CD4-positive, alpha-beta T cell treated with Interleukin-4 for 1 hour (primary cell): ENCODE data around the gene CMSS1.

Experiments used
- DNase-seq, 2 donors: peaks; one replicate each; pipeline ENCODE4 v3.0.0-alpha.2; 2020 to 2022

Gene CMSS1

DNA sequence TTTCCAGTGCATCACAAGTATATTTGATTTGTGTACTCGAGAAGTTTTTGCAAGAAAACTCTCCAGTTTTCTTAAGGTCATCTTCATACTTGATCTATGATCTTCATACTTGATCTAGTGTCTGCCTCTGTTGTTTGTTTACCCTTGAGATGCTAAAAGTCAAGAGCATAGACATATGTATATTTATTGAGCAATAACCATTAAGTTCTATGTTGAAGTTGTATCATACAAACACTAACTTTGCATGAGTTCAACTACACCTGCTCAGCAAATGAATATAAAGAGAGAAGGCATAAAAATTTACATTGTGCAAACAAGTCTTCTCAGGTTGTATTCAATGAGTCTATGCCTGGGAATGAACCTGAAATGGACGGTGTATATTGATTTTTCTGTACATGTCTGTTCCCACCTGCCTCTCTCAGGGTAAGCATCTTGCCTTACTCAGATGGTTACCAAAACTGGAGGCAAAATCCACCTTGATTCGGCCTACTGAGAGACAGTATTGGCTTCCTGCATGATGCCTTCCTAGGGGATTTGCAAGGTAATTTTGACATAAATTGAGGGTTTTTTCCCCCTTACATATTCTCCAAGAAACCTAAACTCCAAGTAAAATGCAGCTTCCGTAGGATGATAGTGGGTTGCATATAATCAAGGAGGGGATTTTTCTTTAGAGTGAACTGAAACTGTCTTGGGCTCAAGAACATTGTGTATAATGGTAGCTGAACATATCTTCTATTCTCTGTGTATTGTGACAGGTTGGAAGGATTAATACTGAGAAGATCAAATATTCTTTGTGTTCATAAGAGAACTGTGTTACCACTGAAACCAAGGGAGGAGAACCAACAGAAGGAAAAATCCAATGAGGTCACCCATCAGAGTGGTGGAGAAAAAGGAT lies 186.2 kb downstream of the CMSS1 start:
- DNase-seq = no peak

DNA sequence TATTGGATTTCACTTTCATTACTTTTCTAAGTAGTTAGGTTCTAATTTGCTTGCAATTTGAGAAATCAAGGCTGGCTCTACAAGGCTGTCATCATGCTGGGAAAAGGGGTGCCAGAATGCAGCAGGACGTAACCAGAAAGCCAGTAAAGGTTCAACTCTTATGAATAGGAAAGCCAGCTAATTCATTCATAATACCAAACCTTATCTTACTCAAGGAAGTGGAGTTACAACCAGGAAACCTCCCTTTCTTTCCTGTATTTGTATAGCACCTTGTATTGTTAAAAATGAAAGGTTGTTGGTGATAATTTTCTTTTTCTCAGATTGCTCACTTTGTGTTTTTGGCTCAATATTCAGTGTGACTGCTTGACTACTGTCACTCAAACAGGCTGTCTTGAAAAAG lies 187.3 kb downstream of the CMSS1 start:
- no peak for DNase-seq

DNA sequence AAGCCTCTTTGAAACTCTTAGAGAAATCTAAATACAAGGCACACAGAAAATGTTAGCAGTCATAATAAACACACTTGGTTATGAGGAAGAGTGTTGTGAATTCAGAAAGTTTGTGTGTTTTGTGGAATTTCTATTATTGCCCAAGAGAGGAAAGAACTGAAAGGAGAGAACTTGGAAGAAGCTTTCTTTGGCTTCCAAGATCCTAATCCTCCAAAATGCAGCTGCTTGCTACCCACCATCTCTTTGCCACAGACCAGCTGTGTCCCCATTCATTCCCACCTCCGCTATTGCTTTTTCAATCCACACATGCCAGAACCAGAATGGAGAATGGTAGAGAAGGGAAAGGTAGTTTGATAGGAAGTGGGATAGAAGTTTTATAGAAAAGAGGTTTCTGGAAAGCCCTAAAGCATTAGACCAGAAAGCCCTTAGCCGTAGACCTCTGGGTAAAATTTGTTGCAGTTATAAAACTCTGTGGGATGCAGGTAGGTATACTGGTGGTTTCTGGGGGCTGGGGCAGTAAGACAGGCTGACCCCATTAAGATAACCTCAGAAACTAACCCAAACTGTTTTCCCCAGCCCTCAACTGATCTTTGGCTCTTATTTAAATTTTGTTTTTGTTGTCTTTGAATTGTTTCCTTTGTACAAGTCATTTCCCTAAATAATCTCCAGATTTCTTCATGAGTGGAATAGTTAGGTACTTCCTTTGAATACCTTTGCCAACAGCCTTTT lies 188.2 kb downstream of the CMSS1 start:
- no peak for DNase-seq

DNA sequence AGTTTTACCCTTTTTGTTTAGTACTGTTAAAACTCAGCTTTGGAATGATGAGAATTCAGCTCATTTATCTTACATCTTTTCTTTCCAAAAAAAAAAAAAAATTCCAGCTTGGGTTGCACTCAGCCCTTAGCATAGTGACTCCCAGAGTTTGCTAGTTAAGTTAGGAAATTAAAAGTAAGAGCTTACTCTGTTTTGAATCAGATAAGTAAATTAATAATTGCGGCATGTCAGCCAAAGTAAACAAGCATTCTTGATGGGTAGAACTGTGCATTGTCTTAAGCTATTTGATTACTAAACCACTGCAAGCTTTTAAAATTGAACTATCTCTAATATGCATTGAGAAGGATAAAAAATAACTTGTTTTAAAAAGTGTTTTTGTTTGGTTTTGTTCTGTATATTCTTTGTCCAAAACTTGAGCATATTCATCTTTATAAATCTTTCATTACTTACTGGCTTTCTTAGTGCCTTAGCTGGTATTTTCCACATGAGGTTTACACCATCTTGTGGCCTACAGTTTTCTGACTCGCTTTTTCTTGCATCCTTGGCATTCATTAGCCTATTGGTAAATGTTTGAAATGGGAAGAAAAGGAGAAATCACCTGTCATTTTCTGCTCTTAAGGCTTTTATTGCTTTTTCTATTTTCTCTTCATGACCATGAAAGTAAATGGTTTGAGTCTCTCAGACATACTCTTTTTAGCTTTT lies 189.1 kb downstream of the CMSS1 start:
- DNase-seq = no peak

DNA sequence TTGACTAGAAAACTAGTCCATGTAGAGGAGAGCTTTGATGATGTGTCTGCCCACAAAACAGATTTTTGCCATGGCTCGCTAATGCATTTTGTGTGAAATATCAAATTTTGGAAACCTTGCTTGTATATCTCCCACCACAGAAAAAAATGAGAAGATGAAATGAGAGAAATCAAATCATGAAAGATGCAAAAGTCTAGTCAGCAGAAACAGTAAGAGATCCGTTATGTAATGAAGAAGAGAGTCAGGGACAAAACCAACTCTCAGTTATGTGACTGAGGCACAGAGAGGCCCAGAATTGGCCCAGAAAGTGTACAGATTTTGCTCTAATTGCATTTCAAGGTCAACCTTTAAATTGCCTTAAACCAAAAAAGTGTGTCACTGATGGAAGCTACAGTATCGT lies 189.7 kb downstream of the CMSS1 start:
- DNase-seq = no peak

DNA sequence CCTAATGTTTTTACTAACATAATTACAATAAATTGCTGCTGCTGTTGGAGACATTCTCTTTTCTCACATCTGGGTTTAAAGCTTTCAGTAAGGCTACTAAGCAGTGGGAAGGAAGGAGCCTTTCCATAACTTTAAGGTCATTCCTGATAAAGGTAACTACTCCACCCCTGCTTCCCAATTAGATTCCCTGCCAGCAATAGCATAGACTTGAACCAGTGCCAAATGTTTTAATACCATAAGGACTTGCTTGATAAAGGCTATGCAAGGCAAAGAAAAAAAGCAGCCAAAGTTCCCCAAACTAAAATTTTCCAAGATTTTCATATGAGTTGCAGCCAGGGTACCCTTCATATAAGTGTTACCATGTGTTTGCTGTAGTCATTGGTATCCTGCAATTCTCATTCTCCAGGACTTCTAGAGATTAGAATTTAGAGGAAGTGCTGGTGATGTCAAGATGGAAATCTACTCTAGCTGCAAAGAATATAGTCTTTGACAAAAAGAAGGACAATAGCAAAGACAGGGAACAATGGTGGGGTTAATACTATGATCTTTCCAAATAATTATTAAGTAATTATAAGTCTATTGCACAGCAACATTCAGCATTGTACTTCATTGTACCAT lies 190.5 kb downstream of the CMSS1 start:
- DNase-seq = no peak

DNA sequence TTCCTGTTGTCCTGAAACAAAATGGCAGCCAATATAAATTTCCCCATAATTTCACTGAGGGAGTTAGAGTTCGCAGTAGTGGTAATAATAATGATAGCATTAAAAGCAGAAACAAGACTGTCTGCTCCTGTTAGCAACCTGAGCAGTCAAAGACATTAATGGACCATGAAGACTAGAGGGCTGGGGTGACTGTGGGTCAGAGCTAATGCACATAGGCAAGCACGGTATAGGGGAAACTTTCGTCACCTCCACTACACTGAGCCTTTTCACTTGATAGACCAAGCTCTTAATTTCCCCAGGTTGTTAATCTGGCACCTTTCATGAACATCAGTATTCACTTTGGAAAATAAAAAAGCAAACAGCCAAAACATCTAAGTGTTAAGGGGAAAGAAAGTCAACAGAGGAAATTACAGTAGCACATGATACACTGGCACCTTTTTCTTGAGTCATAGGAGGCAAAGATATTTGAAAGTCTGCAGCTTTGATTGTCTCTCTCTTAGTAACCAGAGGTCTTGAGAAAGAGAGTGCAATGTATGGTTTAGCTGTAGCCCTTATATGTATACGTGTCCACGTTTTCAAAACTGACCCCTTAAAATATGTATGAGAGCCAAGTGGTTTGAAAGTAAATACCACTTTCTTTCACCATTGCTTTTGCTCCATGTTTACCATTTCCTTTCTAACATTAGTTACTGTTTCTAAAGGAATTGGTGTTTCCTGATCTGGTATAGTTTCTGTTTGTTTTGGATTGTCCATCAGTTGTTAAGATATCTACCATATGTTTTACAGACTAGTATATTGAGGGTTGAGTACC lies 191.8 kb downstream of the CMSS1 start:
- DNase-seq = no peak

DNA sequence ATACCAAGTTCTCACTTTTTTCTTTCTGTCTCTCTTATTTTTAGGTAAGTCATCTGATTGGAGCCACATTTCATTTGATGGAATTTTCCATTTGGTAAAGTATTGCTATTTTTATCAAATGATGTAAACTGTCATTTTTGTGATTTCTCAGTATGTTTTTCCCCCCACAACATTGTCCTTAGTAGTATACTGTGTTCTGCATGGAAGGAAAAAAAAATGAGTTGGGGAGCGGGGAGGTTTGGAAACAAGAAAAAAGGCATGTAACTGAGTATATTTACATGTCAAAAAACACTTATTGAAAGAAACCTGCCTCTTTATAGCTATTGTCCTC lies 192.4 kb downstream of the CMSS1 start:
- no peak for DNase-seq

DNA sequence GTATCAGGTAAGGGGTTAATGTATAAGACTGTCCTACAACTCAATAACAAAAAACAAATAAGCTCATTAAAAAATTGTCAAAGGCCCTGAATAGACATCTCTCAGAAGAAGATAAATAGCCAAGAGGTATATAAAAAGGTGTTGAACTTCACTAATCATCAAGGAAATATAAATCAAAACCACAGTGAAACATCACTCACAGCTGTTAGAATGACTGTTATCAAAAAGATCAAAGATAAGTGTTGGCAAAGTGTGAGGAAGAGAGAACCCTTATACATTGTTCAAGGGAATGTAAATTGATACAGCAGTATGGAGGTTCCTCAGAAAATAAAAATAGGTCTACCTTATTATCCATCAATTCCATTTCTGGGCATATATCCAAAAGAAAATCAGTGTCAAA lies 201.1 kb downstream of the CMSS1 start:
- no peak for DNase-seq

DNA sequence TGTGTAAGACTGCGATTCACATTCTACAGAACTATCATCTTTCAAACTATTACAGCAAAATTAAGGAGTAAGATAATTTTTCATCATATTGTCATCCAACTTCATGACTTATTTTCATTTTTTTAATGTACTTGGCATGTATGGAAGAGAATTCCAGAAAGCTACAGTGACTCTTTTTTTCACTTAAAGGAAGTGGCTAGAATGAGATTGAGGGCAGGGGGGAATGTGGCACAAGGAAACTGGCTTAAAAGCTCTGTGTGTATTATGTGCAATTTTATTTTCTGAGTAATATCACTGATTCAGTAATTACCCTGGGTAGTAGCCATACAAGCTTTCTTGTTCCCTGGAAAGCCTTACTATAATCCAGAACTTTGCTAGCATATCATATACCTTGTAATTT lies 202.1 kb downstream of the CMSS1 start:
- no peak for DNase-seq

DNA sequence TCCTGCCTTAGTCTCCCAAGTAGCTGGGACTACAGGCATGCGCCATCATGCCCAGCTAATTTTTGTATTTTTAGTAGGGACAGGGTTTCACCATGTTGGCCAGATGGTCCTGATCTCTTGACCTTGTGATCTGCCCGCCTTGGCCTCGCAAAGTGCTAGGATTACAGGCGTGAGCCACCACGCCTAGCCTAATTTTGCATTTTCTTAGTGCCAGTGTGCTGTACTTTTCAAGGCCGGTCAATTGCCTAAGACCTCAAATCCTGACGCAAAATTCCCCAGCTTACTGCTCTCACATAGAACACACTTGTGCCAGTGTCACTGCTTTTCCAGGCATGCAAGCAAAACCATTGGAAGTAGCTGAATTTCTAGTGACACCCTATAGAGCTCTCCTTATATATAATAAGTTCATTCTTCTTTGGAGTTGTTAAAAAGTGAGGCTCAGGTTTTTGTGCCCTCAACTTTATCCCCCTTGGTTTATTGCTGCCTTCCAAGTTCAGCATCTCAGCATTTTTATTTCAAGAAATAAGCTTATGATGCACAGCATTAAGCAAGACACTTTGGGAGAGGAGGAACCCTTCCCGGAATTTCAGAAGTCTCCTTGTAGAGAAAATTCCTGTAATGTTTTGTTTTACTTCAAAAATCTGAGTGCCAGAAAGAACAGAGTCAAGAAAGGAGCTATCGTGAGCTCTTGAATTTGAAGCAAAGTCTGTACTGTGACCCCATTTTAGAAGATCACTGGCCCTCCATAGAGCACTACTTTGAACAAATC lies 203.4 kb downstream of the CMSS1 start:
- DNase-seq = no peak

DNA sequence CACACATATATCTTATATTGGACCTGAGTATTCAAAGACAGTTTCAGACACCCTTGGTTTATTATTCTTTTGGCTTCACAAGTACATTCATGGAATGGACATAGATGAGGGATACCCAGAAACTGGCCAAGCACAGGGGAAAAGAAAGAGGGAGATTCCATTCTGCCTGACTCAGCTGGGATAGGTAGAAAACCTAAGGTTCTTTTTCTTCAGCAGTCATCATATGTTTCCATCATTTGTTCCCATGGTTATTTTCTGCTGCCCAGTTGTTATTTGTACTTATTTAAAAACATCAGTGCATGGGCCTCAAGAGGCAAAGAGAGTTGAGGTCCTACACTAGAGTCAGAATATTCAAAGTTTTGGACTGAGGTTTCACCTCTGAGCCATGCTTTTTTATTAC lies 204.8 kb downstream of the CMSS1 start:
- DNase-seq = no peak

DNA sequence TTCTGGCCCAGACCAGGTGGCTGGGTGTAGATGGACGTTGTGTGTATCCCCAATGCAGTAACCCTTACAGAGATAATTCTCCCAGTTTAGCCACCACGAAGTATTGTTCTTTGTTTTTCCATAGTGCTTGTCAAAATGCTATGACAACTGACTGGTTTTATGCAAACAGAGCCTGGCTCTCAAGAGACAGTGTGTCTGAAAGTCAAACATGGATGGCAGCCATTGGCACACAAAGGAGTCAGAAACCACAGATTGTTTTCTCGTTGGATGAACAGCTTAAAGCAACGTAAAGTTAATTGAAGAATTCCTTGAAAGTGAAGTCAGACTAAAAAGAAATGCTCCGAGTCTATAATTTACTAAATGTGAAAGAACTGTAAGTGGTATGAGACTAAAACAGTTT lies 205.5 kb downstream of the CMSS1 start:
- DNase-seq = no peak

DNA sequence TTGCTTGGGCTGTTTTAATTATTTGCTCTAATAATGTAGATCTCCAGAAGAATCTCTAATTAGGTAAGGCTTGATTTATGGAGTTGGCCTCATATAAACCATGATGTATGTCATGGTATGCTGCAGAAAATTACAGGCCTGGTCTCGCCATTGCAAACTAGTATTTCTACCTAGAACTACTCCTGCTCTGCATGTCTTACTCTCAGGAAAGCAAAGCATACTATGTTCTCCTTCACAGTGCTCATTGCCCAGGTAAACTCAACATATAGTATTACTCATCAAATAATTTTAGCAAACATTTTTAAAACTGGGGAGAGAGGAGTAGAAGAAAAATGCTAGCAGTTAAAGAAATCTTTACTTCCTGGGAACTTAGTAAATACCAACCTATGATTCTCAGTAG lies 205.9 kb downstream of the CMSS1 start:
- no peak for DNase-seq

DNA sequence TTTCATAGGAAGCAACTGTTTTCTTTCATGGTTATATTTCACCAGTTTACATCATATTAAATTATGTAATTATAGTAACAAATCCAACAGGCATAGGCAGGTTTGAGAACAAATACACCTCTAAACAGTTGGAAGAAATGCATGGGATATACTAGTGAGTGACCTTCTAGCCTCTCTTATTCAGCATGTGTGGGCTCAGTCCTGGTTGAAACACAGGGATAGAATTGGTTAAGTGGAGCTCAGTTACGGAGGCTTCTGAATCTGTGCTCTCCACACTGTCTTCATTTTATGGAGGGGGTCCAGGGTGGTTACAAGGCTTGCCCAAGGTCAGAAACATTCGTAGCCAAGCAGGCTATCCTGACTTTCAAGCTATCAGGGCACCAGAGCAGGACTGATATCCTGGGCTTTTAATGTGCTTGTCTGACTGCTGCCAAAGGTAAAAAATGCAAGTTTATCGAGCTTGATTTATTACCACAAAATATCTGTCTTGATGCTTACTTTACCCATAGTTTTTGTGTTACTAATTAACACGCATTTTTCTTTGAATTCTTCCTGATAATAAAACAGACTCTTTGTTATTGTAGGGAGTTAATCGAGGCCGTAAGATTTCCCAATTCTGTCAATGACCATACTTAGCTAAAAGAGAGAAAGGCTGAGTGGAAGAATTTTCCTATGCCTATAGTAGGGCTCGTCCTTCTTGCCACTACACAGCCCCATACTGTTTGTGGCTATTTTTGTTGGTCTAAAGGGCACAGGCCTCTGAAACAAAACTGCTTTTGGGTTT lies 207.1 kb downstream of the CMSS1 start:
- DNase-seq = no peak

DNA sequence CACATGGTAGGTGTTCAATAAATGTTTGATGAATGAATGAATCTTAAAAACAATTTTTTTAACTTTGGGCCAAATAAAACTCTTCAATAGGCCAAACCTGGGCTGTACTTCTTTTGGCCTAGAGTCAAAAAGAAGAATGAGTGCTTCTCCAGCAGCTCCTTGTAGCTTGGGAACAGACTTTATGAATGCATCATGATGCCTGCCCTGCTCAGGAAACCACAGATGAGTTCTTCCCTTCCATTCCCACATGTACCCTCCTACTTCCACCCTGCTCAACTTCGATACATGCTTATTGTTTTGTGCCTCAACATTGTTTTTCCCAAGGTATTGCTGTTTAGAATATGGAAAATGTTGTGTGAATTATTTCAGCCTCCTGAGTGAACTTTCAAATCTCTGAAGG lies 209.7 kb downstream of the CMSS1 start:
- no peak for DNase-seq

DNA sequence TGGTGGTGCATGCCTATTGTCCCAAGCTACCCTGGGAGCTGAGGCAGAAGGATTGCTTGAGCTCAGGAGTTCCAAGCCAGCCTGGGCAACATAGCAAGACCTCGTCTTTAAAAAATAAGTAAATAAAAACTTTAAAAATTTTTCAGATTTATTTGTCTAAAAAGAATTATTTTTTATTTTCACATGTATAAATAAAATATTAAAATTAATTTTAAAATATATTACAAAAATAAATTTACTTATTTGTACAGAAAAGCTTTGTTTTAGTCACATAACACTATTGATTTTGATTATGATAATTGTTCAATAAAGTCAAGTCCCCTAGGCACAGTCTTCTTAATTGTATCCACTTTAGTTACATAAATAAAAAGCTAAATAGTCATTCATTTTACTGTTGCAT lies 211.4 kb downstream of the CMSS1 start:
- no peak for DNase-seq

DNA sequence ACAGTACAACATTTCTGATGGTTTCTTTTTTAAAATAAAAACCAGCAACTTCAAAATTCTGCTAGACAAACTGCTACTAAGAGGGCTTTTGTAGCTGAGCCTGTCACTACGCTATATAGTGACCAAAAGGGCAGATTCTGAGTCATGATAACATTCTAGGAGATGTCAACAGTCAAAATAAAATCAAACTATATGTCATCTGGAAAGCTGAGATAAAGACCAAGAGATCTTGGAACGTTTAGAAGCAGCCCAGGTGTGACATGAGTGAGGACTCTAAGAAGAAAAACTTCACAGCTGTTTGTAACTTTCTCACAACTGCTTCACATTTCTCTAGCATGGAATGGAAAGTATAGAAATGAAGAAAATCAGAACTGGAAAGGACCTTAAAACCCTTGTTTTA lies 212.0 kb downstream of the CMSS1 start:
- DNase-seq = no peak

DNA sequence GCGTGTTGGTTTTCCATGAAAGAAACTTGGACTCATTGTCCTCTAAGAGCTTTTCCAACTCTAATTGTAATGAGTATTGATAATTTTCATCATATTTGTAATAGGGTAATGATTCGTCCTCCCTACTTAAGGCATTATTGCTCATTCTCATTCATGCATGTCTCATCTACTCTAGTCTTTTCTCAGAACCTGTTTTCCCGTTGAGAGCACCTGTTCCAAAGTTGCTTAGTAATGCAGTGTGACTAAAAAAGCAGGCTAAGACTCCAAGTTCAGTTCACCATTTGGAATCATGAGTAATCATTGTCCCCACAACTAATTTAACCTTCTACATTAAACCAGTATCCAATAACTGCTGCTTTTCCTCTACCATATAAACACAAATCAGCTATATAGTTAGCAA lies 212.7 kb downstream of the CMSS1 start:
- no peak for DNase-seq

DNA sequence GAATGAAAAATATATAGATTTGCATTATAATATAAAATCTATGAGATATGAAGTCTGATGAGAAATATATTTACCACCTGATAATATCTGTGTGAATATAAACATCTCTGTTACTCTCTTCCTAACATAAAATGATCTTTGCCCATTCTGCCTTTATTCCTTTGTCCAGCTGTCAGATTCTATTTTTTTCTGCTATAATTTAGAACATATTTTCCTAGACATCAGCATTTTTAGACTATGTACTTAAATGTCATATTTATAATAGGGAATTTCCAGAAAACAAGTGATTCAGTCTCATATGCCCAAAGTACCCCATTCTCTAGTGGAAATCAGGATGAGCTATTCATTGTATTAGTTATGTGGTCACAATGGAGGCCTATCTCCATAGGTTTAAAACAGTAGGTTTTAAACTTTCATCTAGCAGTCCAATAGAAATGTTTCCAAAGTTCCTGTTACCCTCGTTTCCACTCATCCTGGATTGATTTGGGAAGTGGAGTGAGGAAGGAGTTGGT lies 213.3 kb downstream of the CMSS1 start:
- DNase-seq = no peak

DNA sequence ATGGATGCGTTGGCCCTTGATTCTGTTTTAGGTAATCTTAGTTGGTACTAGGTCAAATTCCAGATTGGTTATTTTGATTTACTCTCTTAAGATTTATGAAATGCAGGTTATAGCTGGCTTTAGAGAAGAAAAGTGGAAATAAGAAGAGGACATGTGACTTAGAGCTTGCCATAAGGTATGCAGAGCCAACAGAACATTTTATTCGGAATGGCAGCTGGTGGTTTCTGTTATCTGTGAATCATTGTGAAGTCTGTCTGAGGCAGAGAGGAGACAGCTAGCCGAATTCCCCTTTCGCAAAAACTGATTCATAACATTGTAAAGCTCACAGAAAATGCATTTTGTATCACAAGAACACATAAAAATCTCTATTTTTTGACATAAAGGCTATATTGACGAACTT lies 214.6 kb downstream of the CMSS1 start:
- no peak for DNase-seq
